Fibroblast of the conjunctiva (primary cell): ENCODE results near the gene MAP3K6.

ENCODE experiments used
- DNase-seq: peaks from one replicate; pipeline ENCODE4 v3.0.0-alpha.2; 2010; ENCODE audit warnings: low read depth

The MAP3K6 gene

GRCh38 chr1:27333717-27334279 is 33.0 kb downstream of the MAP3K6 start:
- DNase-seq: no peak

DNA sequence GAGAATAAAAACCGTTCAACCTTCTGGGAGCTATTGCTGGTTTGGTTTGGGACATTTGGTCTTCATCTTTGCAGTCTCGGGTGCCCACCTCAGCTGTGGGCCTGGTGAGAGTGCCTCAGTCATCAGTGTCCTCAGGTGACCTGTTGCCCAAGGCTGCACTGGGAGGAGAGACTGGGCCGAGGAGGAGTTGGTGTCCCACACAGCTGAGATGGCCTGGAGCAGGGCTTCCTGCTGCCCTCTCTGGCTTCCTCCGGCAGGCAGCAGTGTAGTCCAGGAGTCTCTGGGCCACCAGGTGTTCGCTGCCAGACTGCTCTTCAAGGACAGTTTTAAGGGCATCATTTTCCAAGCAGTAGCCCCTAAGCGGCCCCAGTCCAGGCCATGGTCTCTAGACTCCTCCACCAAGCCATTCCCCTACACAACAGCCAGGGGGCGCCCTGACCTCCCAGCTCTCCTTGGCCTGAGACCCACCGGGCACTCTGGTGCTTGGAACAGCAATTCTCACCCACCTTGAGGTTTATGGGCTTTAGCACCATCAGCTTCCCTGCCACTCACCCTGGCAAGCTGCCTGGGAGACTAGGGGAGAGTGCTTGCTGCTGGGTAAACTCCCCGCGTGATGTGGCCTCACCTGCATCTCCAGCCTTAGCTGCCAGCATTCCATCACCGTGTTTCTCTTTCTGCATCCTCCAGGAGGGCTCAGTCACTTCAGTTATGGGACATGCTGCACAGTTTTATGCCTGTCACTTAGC is 34.1 kb downstream of the MAP3K6 start:
- DNase-seq: no peak

DNA sequence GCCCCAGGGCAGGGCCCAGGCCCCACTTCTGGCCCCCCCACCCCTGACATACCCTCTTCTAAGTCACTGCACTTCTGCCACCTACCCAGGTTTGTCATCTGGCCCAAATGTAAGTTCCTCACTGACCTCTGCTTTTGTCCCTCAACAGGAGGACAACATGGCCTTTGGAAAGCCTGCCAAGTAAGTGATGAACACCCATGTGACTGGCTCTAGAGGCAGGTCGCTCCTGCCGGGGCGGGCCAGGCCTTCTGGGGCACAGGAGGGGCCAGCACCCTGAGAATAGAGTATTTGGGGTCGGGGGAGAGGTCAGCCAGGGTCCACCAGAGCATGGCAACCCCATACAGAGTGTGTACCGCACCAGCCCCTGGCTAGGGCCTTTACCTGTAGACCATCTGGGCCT is 34.8 kb downstream of the MAP3K6 start:
- no peak for DNase-seq

DNA sequence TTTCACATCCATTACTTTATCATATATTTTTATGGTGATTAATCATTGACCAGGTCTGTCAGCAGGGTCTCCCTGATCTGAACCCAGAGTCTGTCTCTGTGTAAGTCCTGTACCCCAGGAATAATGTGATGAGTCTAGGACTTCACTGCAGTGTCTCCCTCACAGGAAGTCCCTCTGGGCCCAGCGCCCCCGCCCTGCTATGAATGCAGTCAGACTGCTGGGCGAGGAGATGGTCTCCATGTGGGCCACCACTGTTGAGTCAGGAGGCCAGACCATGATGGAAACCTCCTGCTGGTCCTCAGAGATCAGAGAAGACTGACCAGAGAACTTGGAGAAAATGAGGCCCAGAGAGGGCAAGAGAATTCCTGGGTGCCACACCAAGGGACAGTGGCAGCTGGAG is 35.3 kb downstream of the MAP3K6 start:
- no peak for DNase-seq

DNA sequence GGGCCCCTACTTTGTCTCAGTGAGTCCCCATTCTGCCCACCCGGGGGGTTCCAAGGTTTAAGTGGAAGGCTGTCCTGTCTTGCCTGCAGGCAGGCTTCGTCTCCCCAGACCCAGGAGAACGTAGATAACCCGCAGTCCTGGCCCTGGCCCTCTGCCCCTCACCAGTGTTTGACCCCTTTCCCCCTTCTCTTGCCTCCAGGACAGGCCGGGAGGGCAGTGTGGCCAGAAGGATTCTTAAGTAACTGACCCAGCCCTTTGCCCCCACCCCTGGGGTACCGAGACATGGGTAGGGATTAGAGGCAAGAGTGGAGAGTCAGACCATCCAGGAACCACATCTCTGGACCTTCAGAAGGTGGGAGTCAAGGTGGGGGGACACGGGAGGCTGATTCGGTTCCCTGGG is 36.0 kb downstream of the MAP3K6 start:
- DNase-seq: no peak

DNA sequence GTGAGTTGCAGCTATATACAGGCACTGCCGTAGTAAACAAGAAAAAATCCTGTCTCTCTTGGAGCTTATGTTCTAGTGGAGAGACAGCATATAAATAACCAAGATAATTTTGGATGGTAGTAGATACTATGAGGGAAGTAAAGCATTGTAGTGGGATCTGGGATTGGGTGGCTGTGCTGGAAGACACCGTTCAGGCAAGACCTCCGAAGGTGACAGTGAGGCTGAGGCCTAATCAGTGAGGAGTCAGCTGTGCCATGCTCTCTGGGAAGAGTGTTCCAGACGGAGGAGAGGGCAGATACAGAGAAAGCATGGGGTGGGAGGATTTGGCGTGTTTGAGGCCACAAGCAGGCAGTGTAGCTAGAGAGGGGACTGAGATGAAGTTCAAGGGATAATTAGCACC is 38.8 kb downstream of the MAP3K6 start:
- no peak for DNase-seq

DNA sequence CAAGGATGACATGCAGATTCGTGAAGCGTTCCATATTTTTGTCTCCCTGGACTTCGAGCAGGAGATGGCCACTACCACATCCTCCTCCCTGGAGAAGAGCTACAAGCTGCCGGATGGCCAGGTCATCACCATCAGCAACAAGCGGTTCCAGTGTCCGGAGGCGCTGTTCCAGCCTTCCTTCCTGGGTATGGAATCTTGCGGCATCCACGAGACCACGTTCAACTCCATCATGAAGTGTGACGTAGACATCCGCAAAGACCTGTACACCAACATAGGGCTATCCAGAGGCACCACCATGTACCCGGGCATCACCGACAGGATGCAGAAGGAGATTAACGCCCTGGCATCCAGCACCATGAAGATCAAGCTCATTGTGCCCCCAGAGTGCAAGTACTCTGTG is 41.5 kb downstream of the MAP3K6 start:
- DNase-seq: no peak

DNA sequence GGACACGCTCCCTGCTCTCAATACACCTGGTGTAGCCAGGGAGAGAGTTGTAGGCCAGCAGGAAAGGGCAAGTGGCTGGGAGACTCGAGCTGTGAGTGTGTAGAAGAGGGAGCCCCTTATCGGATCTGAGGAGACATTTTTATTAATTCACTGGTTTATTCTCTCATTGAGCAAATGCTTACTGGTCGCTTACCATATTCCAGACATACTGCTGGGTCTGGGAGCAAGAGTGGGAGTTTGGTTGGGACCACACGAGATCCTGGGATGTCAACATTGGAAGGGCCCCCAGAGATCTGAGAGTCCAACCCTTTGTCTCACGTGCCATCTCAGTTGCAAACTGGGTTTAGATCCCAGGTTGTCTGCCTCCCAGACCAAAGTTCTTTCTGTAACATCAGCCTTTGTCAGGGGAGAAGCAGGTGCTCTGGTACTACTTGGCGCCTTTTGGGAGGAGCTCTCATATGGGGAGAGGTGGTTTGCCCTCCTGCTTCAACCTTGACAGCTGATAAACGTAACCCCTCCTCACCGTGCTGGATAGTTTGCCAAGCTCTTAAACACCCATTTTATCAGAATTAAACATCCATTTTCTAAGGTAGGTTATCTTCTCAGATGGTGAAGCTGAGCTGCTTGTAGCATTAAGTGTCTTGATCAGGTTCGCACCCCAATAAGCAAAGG is 44.1 kb downstream of the MAP3K6 start:
- DNase-seq: no peak

DNA sequence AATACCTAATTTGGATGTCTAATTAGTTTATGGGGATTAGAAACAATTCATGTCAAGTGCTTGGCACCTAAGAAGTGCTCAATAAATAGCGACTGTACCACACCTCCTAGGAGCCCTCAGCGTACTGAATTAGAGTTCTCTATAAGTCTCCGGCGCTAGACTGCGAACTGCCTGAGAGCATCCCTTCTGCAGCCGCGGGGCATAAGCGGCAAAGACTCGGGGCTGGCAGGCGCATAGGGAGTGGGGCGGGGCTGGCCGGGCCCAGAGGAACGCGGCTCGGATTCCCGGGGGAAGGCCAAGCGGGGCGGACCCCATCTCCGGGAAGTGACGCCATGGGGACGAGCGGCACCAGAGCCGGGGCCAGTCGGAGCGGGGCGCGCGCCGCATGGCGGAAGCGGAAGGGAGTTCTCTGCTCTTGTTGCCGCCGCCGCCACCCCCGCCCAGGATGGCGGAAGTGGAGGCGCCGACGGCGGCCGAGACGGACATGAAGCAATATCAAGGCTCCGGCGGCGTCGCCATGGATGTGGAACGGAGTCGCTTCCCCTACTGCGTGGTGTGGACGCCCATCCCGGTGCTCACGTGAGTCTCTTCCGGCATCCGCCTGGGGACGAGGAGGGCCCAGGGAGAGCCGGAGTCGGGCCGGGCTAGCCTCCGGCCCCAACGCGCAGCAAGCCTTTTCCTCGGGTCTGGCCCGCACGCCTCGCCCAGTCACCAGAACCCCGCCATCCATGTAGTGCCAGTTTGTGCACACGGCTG is 44.8 kb downstream of the MAP3K6 start, which contains the start of gene TMEM222:
TMEM222 (plus strand) TSS at position 351 of the 756 bp plus-strand sequence; CDS start at position 386, 35 bp downstream.
- DNase-seq: peak; percentile 92

GRCh38 chr1:27318596-27318995 is 48.2 kb downstream of the MAP3K6 start:
- peak; percentile 53 for DNase-seq

- DNase-seq: no peak
Observed at GRCh38 chr1:27318136-27318535, 48.6 kb downstream of the MAP3K6 start.

- DNase-seq: no peak
Observed at GRCh38 chr1:27316860-27317259, 49.9 kb downstream of the MAP3K6 start.

DNA sequence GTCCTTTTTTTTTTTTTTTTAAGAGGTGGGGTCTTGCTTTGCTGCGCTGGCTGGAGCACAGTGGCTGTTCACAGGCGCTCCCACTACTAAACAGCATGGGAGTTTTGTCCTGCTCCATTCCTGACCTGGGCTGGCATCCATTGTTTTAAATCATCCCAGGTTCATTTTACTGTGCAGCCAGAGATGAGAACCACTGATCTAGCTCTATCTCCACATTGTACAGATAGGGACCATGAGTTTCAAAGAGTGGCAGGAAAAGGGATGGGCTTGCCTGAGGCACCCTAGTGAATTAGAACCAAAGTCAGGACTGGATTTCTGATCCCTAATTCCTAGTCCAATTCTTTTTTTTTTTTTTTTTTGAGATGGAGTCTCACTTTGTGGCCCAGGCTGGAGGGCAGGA is 52.0 kb downstream of the MAP3K6 start:
- no peak for DNase-seq

GRCh38 chr1:27314169-27314568 is 52.6 kb downstream of the MAP3K6 start:
- DNase-seq: no peak

GRCh38 chr1:27307874-27308598 is 58.7 kb downstream of the MAP3K6 start:
- DNase-seq: no peak

DNA sequence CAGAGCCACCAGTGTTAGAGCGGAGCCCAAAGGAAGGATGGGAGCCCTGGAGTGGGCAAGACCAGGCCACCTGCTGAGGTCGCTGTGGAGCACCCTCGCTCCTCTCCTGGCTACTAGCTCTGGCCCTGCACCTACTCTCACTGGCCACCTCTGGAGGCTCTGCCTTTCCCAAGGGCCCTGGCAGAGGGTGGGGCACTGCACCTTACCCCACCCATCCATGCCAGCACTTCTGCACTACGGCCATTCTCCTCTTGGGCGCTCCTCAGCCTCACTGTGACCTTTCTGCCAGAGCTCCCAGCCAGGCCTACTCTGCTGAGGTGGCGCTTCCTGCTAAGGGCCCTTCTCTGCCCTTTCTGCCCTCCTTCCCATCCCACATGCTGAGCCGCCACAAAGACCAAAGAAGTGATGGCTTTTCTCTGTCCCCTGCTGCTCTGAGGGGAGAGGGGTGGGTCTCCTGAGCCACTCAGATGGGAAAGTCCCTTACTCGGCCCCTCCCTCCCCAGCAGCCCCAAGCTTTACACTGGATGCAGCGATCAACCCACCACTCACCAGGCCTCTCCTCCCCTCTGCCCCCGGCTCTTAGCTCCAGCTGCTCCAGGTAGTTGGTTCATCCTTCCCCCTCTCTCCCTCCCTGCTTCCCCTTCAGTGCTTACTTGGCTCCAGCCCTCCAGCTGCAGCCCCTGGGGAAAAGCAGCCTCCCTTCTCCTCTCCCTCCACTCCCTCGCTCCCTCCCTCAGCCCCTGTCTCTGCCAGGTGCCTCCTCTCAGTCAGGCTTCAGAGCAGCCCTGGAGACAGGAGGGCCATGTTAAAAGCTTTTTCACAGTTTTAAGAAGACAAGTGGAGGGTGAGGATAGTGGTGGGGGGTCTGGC is 59.6 kb downstream of the MAP3K6 start:
- no peak for DNase-seq

DNA sequence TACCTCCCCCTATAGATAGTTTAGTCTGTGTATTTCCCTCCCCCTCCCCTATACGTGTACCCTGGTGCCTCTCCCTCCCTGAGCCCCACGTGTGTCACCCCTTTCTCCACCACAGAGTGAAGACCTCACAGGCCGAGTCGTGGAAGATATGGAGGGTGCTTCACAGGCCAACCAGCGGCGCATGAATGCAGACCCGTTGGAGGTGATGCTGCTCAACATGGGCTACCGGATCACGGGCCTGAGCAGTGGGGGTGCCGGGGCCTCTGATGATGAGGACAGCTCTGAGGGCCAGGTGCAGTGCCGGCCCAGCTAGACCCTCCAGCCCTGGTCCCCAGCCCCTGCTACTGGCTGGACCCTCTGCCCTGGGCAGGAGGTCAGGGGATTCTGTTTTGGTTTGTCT is 60.7 kb downstream of the MAP3K6 start:
- DNase-seq: no peak
